ENCODE results near the gene WWOX.

The WWOX gene

DNA sequence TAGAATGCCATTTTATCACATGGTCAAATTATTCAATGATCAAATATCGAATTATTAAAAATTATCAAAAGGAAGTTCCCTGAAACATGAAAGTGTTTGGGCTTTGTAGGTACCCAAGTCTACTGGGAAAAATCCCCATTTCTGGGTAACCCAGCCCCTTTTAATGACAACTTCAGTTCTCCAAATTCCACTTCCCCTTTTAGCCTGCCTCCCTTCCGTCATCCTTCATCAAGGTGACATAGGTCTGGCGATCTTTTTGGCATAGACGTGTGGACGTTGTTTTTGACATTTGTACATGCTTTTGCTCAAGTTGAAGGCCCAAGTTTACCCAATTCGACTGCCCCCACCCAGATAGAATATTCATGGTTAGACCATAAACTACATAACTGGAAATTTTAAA lies 840.1 kb downstream of the WWOX start:
- DNase-seq, result no peak

DNA sequence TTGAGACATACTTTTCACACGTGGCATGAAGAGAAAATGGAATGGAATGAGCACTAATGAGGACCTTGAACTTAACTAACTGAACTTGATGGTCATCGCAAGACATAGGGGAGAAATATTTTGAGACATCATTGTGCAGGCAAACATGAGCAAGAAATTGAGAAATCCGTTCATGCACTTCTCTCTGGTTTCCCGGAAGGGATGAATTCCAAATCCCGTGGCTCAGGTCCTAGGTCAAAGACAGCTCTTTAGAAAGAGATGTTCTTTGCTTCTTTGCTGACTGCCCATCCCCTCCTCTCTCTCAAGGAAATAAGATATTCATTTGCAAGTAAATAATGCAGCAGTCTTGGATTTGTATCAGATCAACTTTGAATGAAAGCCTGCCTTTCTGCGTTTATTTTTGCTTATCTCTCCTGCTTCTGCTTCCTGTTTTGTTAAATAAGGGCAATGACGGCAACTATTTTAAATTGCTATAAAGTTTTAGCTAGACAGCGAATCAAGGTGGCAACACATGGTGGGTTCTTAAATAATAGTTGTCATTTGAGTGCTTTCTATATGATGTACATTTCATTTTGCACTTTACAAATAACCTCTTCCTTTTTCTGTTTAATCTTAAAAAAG lies 843.3 kb downstream of the WWOX start:
- DNase-seq, result no peak

DNA sequence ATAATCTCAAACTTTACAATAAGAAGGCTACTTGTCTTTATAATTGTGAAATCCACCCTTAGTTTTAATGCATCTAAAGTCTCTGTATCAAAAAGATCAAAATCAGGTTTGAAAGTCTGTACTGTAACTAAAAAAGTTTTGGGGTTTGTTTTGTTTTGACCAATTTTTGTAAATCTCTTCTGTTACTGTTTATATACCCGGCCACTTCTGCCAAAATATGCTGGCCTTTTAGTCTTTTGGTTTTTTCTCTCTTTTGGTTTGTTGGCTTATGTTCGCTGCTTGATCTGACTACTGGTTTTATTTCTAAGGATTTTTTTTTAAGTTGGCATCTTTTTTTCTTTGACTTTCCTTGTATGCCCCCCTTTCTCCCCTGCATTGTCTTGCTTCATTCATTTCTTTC lies 845.9 kb downstream of the WWOX start:
- DNase-seq, result no peak

DNA sequence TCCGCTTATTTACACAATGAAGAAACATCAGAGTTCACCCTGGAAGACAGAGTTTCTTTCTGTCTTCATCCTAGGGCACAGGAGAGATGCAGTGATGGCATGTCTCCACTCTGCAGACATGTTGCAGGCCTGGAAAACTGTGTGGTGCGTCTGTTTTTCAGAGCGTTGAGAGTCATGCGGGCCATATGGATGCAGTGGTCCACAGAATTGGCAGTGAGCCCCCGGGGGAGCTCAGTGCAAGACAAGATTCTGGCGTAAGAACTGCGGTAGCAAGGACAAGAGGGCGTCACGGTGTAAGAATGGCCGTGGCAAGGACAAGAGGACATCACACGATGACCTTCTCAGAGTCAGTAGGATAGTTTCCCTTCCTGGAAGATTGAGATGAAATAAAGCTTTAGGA lies 847.1 kb downstream of the WWOX start:
- no peak for DNase-seq

DNA sequence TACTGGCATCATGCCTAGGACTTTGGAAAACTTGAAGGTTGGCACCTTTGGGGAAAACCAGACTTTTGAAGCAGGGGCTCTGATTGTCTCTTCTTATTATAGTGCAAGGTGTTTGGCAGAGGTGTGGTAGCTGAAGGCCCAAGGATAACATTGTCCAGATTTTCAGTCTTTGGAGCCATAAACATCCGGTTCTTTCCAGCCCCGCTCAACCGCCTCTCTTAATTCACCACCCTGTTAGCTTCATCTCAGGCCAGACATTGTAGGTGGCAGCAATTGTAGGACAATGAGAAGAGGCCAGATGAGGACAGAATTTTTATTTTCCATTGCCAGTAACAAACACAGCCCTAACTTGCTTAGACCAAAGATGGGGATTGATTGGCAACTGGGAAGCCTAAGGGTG lies 851.3 kb downstream of the WWOX start:
- no peak for DNase-seq

DNA sequence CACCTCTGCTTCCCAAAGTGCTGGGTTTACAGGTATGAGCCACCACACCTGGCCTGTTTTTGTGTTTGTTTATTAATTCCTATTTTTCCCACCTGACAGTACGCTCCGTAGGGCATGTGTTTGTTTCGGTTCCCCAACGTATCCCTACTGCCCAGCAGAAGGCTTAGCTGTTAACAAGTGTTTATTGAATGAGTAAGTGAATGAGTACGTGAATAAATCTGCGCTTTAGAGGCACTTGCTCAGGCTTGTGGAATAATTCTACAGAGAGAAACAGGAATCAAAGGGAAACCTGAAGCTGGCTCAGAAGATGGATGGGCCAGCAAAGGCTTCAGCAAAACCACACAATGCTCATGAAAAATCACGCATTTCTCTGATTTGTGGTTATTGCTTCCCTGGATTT lies 853.2 kb downstream of the WWOX start:
- no peak for DNase-seq

DNA sequence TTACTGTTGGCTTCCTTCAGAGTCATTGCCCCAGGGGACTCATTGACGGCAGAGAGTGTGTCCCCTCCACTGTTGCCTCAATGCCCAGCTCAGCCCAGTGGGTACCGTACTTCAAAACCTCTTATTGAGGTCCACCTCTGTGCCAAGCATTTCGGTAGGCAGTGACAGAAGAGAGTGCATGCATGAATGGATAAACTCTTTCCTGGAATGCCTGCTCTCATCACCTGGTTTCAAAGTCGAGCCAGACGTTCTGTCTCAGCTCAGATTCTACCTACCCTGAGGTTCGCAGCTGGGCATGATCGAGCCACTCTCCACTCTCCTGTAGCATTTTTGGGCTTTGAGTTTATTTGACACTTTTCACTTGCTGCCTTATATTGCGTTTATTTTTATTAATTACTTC lies 854.1 kb downstream of the WWOX start:
- DNase-seq, result no peak

DNA sequence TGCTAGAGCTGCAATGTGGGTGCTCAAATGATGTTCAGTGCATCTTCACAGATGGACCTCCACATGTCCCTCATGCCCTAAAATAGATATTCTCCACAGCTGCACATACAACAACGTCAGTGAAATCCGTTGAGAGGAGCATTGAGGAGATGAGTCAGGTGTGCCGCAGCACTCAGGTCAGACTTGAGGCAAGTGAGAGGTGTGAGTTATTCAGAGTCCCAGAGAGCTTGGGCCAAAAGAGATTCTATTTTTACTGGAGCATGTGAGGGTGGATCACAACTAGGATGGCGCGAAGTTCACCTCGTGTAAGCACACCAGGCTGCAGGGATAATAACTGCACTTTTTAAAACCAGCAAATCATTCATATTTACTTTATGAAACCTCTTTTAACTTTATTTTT lies 855.8 kb downstream of the WWOX start:
- no peak for DNase-seq

DNA sequence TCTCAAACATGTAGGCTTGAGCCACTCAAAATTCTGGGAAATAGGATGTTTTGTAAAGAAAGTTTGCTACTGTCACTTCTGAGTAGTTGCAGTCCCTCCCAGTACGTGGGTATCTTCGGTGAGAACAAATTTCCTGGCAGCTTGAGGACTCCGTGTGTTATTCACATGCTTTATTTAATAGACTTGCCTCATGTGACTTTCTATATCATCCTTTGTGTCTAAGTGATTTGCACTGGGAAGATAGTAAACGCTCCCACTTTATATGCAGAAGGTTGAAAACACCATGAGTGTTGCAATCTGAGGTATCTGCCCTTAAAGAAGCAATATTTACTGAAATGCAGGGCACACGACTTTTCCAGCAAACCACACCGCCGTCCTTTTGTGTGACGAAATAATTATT lies 857.4 kb downstream of the WWOX start:
- no peak for DNase-seq

DNA sequence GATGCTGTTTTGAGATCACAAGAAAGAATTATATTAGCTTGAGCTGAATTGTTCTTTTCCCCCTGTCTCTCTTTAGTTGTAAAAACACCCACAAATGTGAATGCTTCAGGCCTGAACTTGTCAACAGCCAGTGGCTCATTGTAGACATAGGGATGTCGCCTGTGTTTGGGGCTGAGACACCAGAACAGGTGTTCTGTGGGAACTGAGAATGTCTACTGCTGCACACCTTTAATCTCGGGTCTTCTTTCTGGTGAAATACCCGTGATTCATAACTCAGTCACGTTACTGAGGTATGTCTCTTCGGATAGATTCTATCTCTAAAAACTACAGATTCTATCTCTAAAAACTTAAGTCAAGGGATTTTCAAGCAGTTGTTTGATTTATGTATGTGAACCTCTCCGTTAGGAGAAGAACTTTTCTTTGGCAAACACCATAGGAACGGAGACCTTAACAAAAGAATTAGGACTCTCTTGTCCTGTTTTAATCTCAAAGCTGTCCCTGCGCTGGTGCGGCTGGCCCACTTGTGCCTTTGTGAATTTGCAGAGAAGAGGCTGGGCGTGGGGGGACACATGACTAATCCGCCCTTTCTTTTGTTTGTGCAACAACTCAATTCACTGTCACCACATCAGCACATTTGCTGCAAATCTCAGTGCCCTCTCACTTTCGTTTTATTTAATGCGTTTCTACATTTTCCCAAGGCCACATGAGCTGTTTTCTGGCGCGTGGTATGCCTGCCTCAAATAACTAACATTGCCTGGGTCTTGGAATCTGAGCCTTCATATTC lies 858.1 kb downstream of the WWOX start:
- no peak for DNase-seq

DNA sequence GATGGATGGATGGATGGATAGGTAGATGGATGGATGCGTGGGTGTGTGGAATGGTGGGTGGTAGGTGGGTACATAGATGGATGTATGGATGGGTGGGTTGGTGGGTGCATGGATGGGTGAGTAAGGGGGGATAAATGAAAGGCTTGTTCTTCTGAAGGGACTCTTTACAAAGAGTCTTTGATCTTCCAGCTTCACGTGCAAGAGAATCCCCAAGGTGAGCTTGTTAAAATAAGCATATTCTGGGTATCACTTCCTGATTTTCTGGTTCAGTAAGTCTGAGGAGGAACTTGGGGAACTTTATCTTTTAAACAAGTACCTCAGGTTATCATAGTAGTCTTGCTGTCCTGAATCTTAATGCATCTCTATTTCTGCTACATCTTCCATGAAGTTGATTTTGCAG lies 862.0 kb downstream of the WWOX start:
- DNase-seq, result no peak

DNA sequence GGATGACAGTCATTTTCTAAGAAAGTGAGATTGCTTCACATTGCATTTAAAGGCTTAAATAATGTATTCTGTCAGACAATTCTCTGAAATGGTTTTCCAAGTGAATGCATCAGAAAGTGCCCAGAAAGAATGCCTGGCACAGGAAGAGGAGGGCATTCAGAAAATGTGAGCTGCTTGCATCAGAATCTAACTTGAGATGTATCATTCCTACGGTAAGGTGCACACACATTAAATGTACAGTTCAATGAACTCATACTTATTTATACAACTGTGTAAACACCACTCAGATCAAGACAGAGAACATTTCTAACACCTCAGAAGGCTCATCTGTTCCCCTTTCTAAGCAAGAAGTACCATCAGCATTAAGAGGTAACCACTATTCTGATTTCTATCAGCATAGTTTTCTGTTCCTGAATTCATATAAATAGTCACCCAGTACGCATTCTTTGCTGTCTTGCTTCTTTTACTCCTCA lies 863.0 kb downstream of the WWOX start:
- no peak for DNase-seq

DNA sequence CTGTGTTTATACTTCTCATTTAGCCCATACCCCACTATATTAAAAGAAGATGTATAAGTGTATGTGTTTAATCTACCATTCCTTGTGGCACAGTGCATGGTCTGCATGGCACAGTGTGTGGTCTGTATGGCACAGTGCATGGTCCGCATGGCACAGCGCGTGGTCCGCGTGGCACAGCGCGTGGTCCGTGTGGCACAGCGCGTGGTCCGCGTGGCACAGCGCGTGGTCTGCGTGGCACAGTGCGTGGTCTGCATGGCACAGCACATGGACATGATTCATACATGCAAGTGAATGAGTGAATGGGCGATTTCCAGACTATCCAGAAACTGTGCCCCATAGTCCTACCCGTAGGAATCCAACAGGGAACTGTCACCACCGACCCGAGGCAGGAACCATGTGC lies 868.5 kb downstream of the WWOX start:
- no peak for DNase-seq

DNA sequence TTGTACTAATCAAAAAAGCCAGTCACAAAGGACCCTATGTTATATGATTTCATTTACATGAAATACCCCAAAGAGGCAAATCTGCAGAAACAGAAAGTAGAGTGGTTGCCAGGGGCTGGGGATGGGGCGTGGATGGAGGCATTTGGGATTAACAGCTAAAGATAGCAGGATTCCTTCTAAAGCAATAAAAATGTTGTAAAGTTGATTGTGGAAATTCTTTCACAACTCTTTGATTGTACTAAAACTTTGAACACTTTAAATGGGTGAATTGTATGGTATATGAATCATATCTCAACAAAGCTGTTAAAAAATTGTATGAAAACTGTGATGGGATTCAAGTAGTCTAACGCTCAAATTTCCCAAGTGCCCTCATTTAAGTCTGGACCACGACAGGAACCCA lies 870.3 kb downstream of the WWOX start:
- DNase-seq, result no peak

DNA sequence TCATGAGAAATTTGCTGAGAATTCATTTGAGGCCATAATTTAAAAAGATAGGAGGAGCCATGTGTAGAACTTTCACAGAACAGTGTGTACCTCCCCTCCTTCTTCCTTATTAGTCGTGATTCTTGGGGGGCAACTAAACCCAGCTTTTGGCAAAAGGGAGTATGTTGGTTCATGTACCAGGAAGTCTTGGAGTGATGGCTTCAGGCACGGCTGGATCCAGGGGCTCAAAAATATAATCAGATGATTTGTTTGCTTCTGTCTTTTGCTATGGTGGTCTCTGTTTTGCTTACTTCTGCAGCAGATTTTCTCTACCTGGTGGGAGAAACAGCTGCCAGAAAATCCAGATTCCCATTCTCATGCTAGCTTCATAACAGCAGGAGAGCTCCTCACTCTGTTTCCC lies 871.2 kb downstream of the WWOX start:
- no peak for DNase-seq

DNA sequence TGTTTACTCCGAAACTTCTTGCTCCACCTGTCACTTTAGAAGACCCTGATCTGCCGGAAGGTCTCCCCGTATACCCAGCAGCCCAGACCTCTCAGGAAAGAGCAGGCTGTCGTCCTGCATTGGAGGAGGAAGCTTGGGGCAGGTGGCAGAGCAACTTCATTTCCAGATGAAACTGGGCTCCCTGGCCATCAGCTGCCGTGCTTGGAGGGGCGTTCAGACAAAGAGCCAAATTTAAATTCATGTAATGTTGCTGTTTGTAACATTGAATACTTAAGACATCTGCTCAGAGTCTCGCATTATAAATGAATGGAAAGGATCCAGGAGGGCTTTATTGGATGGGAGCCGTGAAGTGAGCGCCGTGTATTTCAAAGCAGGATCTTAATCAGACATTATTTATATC lies 872.6 kb downstream of the WWOX start:
- DNase-seq, result no peak

DNA sequence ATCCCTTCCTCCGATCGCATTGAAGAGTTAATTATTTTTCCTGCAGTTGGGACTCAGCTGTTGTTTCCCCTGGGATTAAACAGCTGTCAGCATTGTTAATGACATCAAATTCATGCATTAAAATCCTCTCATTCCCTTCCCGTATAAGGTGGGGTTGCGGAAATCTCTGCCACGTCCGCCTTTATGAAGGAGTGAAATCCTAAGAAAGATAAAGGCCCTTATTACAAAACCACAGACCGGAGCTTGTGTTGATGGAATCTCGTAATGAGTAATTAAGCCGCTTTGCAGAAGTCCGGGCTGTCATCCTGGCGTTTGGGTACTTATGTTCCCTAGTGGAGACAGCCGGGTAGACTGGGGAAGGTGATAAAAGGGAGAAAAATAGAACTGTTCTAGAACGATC lies 873.5 kb downstream of the WWOX start:
- DNase-seq, result no peak

DNA sequence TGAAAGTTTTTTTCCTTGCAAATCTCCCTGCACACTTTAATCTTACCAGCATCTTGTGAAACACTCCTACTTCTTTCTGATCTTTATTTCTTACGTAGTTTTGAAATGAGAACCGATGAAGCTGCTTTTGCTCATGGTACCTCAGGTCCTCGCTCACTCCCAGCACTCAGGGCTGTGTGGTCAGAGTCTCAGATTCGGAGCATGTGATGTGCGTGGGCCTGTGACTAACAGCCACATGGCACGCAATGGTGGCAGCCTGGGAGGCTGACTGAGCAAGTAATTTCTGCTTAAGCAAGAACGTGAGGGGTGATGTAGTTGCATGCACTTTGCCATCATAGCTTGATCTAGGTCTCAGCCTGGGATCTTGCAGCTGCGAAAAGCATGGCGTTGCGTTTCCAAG lies 876.8 kb downstream of the WWOX start:
- DNase-seq, result no peak

DNA sequence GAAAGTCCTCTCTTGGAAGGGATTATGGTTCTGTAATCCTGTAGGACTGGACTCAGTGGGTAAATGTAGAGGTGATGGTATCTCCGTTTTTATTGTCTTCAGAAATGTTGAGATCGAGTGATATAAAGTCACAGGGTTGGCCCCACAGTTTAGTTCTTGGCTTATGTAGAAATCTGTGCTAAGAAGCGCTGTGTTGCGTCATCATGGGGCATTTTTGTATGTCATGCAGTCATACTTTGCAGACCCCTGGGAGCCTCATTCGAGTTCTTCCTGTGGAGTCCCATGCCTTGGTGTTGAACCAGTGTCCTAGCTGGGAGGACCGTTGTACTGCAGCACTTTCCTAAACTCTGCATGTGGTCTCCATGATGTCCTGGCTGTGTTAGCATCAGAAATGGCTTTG lies 881.4 kb downstream of the WWOX start:
- DNase-seq, result no peak

DNA sequence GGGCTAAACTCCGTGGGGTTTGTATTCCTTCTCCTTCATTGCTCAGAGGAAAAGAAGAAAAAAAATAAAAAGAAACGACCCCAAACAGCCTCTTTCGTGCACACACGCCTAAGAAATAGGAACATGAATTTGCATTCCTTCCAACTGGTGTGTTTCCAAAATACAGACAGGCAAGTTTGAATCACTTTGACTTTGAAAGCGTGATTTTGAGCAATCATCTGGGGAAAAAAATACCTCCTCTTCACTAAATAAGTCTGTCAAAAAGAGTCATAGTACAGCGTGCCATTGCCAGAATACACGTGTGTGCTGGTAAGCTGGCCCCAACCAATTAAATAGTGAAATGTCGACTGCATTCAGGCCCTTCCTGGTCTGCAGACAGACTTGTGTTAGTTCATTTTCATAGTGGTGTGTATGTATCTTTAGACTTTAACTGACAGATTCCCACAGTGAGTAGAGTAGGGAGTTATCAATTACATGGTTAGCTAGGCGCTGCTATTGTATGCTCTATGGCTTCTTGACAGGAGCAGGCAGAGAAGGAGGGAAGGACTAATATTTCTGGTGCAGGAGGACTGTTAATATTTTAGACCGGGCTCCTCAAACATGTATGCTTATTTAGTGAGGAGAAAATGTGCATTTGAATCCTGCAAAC lies 882.8 kb downstream of the WWOX start:
- DNase-seq, result no peak

DNA sequence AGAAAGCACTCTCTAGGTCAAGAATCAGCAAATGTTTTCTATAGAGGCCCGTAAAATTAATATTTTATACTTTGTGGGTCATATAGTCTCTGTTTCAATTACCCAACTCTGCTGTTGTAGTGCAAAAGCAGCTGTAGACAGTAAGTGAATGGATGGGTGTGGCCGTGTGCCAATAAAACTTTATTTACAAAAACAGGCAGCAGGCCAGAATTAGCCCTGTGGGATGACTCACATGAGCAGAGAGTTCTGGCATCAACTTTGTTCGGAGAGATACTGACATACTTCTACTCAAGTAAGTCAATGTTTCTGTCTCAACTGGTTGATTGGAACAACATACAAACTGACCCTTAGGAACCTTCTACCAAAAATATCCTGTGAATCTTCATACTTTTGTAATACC lies 884.9 kb downstream of the WWOX start:
- DNase-seq, result no peak

DNA sequence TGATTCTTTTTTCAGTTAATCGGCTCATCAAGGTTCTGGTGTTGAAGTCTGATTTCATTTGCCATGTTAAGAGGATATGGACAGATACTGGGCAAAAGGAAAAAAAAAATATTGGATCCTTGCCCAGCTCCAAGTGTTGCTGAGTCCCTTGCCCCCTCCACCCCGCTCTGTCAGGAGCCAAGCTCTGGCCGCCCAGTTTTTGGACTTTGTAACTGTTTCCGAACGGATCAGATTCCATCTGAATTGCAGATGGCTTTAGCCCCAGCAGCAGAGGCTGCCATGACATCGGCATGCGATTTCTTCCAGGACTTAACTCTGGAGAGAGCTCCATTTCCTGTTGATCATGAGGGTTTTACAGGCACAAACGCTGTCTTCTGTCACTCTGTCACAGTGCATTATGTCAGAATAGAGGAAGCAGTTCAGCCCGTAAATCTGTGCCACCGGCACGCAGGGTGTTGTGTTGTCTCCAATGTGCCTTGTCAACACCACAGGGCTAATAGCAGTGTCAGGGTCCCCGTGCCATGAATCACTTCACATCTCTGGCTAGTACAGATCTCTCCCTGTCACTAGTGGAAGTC lies 885.5 kb downstream of the WWOX start:
- DNase-seq, result no peak

DNA sequence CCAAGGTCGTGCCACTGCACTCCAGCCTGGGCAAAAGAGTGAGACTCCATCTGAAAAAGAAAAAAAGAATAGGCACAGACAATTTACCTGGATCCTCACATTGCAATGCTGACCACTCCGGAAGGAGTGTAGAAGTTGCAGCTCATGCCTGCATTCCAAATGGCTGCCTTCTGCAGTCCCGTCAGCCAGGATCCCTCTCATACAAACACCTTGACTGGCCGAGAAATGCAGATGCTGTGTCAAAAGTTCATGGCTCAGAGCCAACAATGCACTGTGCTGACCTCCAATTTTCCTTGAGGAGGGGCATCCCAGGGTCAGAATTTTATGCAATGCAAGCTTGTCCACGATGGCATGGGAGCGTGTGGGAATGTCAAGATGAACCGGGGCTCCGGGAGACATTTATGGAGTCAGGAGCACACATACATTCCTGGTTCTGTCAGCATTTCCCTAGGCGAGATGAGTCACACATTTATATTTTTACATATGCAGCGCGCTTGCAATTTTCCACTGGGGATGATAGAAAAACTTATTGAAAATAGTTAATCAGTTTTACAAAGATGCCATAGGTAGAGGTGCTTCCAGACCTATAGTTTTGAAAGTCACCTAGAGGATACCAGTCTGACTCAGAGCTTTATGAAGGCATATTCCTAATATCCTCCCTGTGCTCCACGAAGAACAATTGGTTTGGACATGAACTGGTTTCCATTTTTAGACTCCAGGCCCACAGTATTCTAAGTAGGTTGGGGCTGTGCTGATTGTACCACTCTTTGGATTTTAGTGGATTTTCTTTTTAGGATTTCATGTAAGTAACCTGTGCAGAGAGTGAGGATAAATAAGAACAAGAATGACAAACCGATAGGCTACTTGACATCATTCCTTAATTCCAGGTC lies 886.5 kb downstream of the WWOX start:
- DNase-seq, result no peak

Measured in NCI-H69 (cell line).